Right cardiac atrium (tissue), 5 donors: ENCODE results near the gene CEP112. TPM values are rescaled to one million over a fixed set of nuclear protein-coding genes. Genes with fewer than 3 reads are reported as not detected.

ENCODE experiments used
- ATAC-seq, 2 donors: fragments of 200-7000 bp; cut with Tn5 transposase; one replicate each; pipeline versions ENCODE4 v1.8.0 to v1.9.1; 2020; ENCODE audit warnings: moderate library complexity in 2 of 2, mild to moderate bottlenecking in 1 of 2
- DNase-seq, 3 donors: peaks; one replicate each; pipeline ENCODE4 v3.0.0-alpha.2; 2020
- H3K27ac ChIP-seq: one replicate; pipeline ENCODE4 v1.5.1; 2013; ENCODE audit warnings: mild to moderate bottlenecking, low read length, control low read depth, moderate library complexity
- H3K27me3 ChIP-seq: one replicate; pipeline ENCODE4 v1.6.1; 2013; ENCODE audit not compliant: control insufficient read depth, insufficient read depth
- H3K4me1 ChIP-seq: one replicate; pipeline ENCODE4 v1.6.1; 2013; ENCODE audit warnings: low read length; ENCODE audit not compliant: control insufficient read depth, insufficient read depth
- H3K4me3 ChIP-seq: one replicate; pipeline ENCODE4 v1.5.1; 2013; ENCODE audit warnings: low read length, control low read depth
- H3K9me3 ChIP-seq: one replicate; pipeline ENCODE4 v1.6.1; 2013; ENCODE audit warnings: low read length; ENCODE audit not compliant: control insufficient read depth
- whole genome bisulfite sequencing: extraction: QIAGEN DNeasy Blood & Tissue Kit; methylation state at CpG from one replicate; pipeline ENCODE4 v1.1.7; 2013; 5-methylcytosine and 5-hydroxymethylcytosine counted together
- intact Hi-C, 4 donors: fragments of 100-400 bp; cut with DNase I; formaldehyde crosslinking; loops; one replicate each; pipeline versions ENCODE4 v1.11.0 to v1.14.0; 2022 to 2023
- polyA plus RNA-seq: library from polyadenylated mRNA; stranded (reverse); fragments of 200-250 nt; gene quantifications from one replicate; pipeline ENCODE4 v1.2.3, GENCODE V29; 2013
- total RNA-seq, 4 donors: library from RNA; stranded (reverse); fragmentation: NEBNext Ultra II Directional; extraction: Animal tissue kit (Norgen Biotek cat#: 25700); gene quantifications; one replicate each; pipeline ENCODE4 v1.2.1, GENCODE V29; 2021
- donor health status: healthy with polysubstance abuse.
- donor health status: DM: no; HTN: yes; CAD: no.
- donor health status: DM: no; HTN: no; CAD: no.
- donor health status: DM: no; HTN: yes; CAD: no; lungs with severe emphysema.
- donor health status: DM: yes; HTN: yes; CAD: no.

The CEP112 gene
- total and polyA plus RNA-seq, 5 donors: 11.1 to 23.1 (median 18.0) TPM

- 97% methylated on average over 2 of the region's 2 CpGs for WGBS
- DNase-seq (no peak), ATAC-seq (no peak)
- intact Hi-C loops: no loop called here
- no peaks in the 10 kb centered on the region for H3K9me3 ChIP-seq
- no peak overlapping the region for H3K27ac ChIP-seq
- H3K27me3 ChIP-seq: no peaks in the 10 kb centered on the region
- H3K4me3 ChIP-seq: no peak overlapping the region
- no peaks in the 10 kb centered on the region for H3K4me1 ChIP-seq
Measured at GRCh38 chr17:65660947-65661346, 531.0 kb downstream of the CEP112 start.

- 63% methylated on average over 1 of the region's 1 CpG for WGBS
- DNase-seq (no peak), ATAC-seq (no peak)
- Histone ChIP-seq H3K27ac (no peak overlapping the region), H3K9me3 (no peaks in the 10 kb centered on the region), H3K4me1 (no peaks in the 10 kb centered on the region), H3K4me3 (no peak overlapping the region), H3K27me3 (no peaks in the 10 kb centered on the region)
- intact Hi-C loops: no loop called here
Measured at GRCh38 chr17:65660078-65660477, 531.9 kb downstream of the CEP112 start.

GRCh38 chr17:65659512-65659911, 532.4 kb downstream of the CEP112 start:
- Histone ChIP-seq H3K27ac (no peak overlapping the region), H3K4me3 (no peak overlapping the region), H3K27me3 (no peaks in the 10 kb centered on the region), H3K9me3 (no peaks in the 10 kb centered on the region), H3K4me1 (no peaks in the 10 kb centered on the region)
- DNase-seq (no peak), ATAC-seq (no peak)
- intact Hi-C loops: no loop called here
- WGBS: 91% methylated on average over 4 of the region's 4 CpGs

GRCh38 chr17:65657251-65657828, 534.6 kb downstream of the CEP112 start:
- Histone ChIP-seq H3K4me3 (no peak overlapping the region), H3K27me3 (no peaks in the 10 kb centered on the region), H3K4me1 (no peaks in the 10 kb centered on the region), H3K9me3 (no peaks in the 10 kb centered on the region), H3K27ac (no peak overlapping the region)
- ATAC-seq (no peak), DNase-seq (no peak)
- WGBS: 93% methylated on average over 2 of the region's 2 CpGs
- intact Hi-C loops: no loop called here

- Histone ChIP-seq H3K27ac (no peak overlapping the region), H3K4me1 (no peaks in the 10 kb centered on the region), H3K4me3 (no peak overlapping the region), H3K27me3 (no peaks in the 10 kb centered on the region), H3K9me3 (no peaks in the 10 kb centered on the region)
- WGBS: 71% methylated on average over 7 of the region's 7 CpGs
- DNase-seq: no peak
- no peak for ATAC-seq
- intact Hi-C loops: no loop called here
Measured at GRCh38 chr17:65656390-65657250, 535.3 kb downstream of the CEP112 start.

- no peaks in the 10 kb centered on the region for H3K27me3 ChIP-seq
- intact Hi-C loops: no loop called here
- no peak overlapping the region for H3K4me3 ChIP-seq
- no peaks in the 10 kb centered on the region for H3K9me3 ChIP-seq
- 97% methylated on average over 3 of the region's 3 CpGs for WGBS
- no peak overlapping the region for H3K27ac ChIP-seq
- no peak for DNase-seq
- no peaks in the 10 kb centered on the region for H3K4me1 ChIP-seq
- no peak for ATAC-seq
Measured at GRCh38 chr17:65655706-65656105, 536.2 kb downstream of the CEP112 start.

GRCh38 chr17:65644545-65644944, 547.4 kb downstream of the CEP112 start:
- 93% methylated on average over 1 of the region's 1 CpG for WGBS
- H3K27ac ChIP-seq: no peak overlapping the region
- no peak for ATAC-seq
- no peaks in the 10 kb centered on the region for H3K9me3 ChIP-seq
- no peak for DNase-seq
- intact Hi-C loops: no loop called here
- H3K27me3 ChIP-seq: no peaks in the 10 kb centered on the region
- H3K4me1 ChIP-seq: no peaks in the 10 kb centered on the region
- no peak overlapping the region for H3K4me3 ChIP-seq

- Histone ChIP-seq H3K4me3 (no peak overlapping the region), H3K9me3 (no peaks in the 10 kb centered on the region), H3K27ac (no peak overlapping the region), H3K4me1 (peaks cover 2% of the 10 kb centered on the region), H3K27me3 (no peaks in the 10 kb centered on the region)
- ATAC-seq: no peak
- 59% methylated on average over 9 of the region's 9 CpGs for WGBS
- intact Hi-C loops: no loop called here
- no peak for DNase-seq
Measured at GRCh38 chr17:65638221-65638975, 553.5 kb downstream of the CEP112 start.

GRCh38 chr17:65637786-65638185, 554.1 kb downstream of the CEP112 start:
- H3K4me3 ChIP-seq: no peak overlapping the region
- peaks cover 2% of the 10 kb centered on the region for H3K4me1 ChIP-seq
- intact Hi-C loops: no loop called here
- WGBS: 89% methylated on average over 3 of the region's 3 CpGs
- H3K27me3 ChIP-seq: no peaks in the 10 kb centered on the region
- ATAC-seq (no peak), DNase-seq (no peak)
- H3K9me3 ChIP-seq: no peaks in the 10 kb centered on the region
- no peak overlapping the region for H3K27ac ChIP-seq

GRCh38 chr17:65634533-65634932, 557.4 kb downstream of the CEP112 start:
- Histone ChIP-seq H3K9me3 (no peaks in the 10 kb centered on the region), H3K27me3 (no peaks in the 10 kb centered on the region), H3K27ac (no peak overlapping the region), H3K4me3 (no peak overlapping the region), H3K4me1 (peaks cover 2% of the 10 kb centered on the region)
- DNase-seq (no peak), ATAC-seq (no peak)
- 96% methylated on average over 3 of the region's 3 CpGs for WGBS
- intact Hi-C loops: no loop called here

- no peak overlapping the region for H3K4me3 ChIP-seq
- ATAC-seq (no peak), DNase-seq (no peak)
- H3K4me1 ChIP-seq: peaks cover 2% of the 10 kb centered on the region
- no peaks in the 10 kb centered on the region for H3K27me3 ChIP-seq
- intact Hi-C loops: no loop called here
- no peak overlapping the region for H3K27ac ChIP-seq
- H3K9me3 ChIP-seq: no peaks in the 10 kb centered on the region
Measured at GRCh38 chr17:65633988-65634387, 557.9 kb downstream of the CEP112 start.
